ENCODE data around the gene RNF32.
"Not testable (repeated sequence)": the region's sequence is repeated elsewhere in the genome, so short reads cannot be mapped to it uniquely, and the experiment has no call there.

RNF32 gene

GRCh38 chr7:156614434-156615264 is 25.9 kb upstream of the RNF32 start:
- DNase-seq: no peak

- no peak for DNase-seq
These were observed 24.0 kb upstream of the RNF32 start for GRCh38 chr7:156616269-156617202.

GRCh38 chr7:156617215-156617614 is 23.4 kb upstream of the RNF32 start:
- DNase-seq: no peak

- no peak for DNase-seq
These were observed 22.3 kb upstream of the RNF32 start for GRCh38 chr7:156618078-156618779.

- DNase-seq: no peak
These were observed 21.7 kb upstream of the RNF32 start for GRCh38 chr7:156618780-156619367.

- not testable (repeated sequence) for DNase-seq
These were observed 20.9 kb upstream of the RNF32 start for GRCh38 chr7:156619488-156620290.

GRCh38 chr7:156620291-156620675 is 20.3 kb upstream of the RNF32 start:
- no peak for DNase-seq

GRCh38 chr7:156621652-156622051 is 18.9 kb upstream of the RNF32 start:
- DNase-seq: no peak

- DNase-seq: no peak
These were observed 15.0 kb upstream of the RNF32 start for GRCh38 chr7:156625580-156625979.

- no peak for DNase-seq
These were observed 14.2 kb upstream of the RNF32 start for GRCh38 chr7:156626220-156626895.

GRCh38 chr7:156628562-156628961 is 12.0 kb upstream of the RNF32 start:
- no peak for DNase-seq

GRCh38 chr7:156629873-156630272 is 10.7 kb upstream of the RNF32 start:
- no peak for DNase-seq

- DNase-seq: no peak
These were observed 6.5 kb upstream of the RNF32 start for GRCh38 chr7:156634117-156634516.

- no peak for DNase-seq
These were observed 4.8 kb upstream of the RNF32 start for GRCh38 chr7:156635529-156636385.

GRCh38 chr7:156637093-156637492 is 3.5 kb upstream of the RNF32 start:
- DNase-seq: not testable (repeated sequence)

GRCh38 chr7:156638443-156639077 is 2.0 kb upstream of the RNF32 start:
- no peak for DNase-seq

- peak; percentile 15 for DNase-seq
These were observed 933 bp upstream of the RNF32 start for GRCh38 chr7:156639426-156640256.

GRCh38 chr7:156640949-156641485 is 443 bp downstream of the RNF32 start:
- DNase-seq: peak; percentile 46
